ENCODE results near the gene TUSC2. TPM values are rescaled to one million over a fixed set of nuclear protein-coding genes. Genes with fewer than 3 reads are reported as not detected.

TUSC2 gene
- total RNA-seq, 1 experiment from 2014 or later, result 34.0 TPM

- Histone ChIP-seq H4K20me1 (ENCODE audit: insufficient read depth) (no peaks in the 10 kb centered on the region), H3K79me2 (ENCODE audit: insufficient read depth, low read length) (peaks cover 3% of the 10 kb centered on the region; the same call in 1 of the 2 replicates), H3K4me2 (ENCODE audit: low read length) (peak overlapping the region; percentile 97), H2AFZ (ENCODE audit: low read depth, low read length, poor library complexity, severe bottlenecking) (no peak overlapping the region), H3K4me3 (replicated peaks in 1 of 2; ENCODE audit: low read depth in 1 of 2, low read length in 2 of 2) (peak overlapping the region; percentile 48 to 92), H3K36me3 (ENCODE audit: control insufficient read depth in 1 of 2, insufficient read depth in 2 of 2, low read length in 2 of 2) (no peaks in the 10 kb centered on the region), H3K9me2 (ENCODE audit: insufficient read depth) (no peaks in the 10 kb centered on the region), H3K9ac (ENCODE audit: low read length) (peak overlapping the region; percentile 72), H3K27ac (ENCODE audit: low read depth, low read length) (peak overlapping the region; percentile 73), H3K4me1 (ENCODE audit: control insufficient read depth in 1 of 2, insufficient read depth in 2 of 2, low read length in 2 of 2) (peaks cover 21 to 49% of the 10 kb centered on the region in 2 experiments), H3K9me3 (ENCODE audit: control insufficient read depth in 1 of 2, insufficient read depth in 1 of 2, low read depth in 1 of 2, low read length in 2 of 2) (no peaks in the 10 kb centered on the region), H3K27me3 (ENCODE audit: insufficient read depth, low read length) (no peaks in the 10 kb centered on the region)
- no peak for DNase-seq (ENCODE audit: low read depth, low spot score)
- no TSS peak for BruUV-seq (replicated peaks)
- CTCF ChIA-PET, result interaction anchor here (0.9 to 1.4 kb wide), 8 partner anchors 18 to 71 kb away, joined by 3 to 9 read pairs (median 5); partner anchors contain the start of gene TUSC2
- TF ChIP-seq EZH2 (IDR thresholded peaks at IDR 0.05) (no peak), ZNF274 (IDR thresholded peaks at IDR 0.05; ENCODE audit: low read depth, low read length) (no peak), EZH2phosphoT487 (IDR thresholded peaks at IDR 0.05; ENCODE audit: borderline replicate concordance) (no peak), JUND (IDR thresholded peaks at IDR 0.05) (no peak), RAD21 (IDR thresholded peaks at IDR 0.05; ENCODE audit: low read depth) (no peak), POLR2AphosphoS5 (IDR thresholded peaks at IDR 0.05; ENCODE audit: low read depth, low read length) (no peak), REST (IDR thresholded peaks at IDR 0.05; ENCODE audit: low read depth) (no peak), FOSL1 (IDR thresholded peaks at IDR 0.05; ENCODE audit: low read depth) (no peak), ZBTB33 (IDR thresholded peaks at IDR 0.05; ENCODE audit: extremely low read depth, insufficient replicate concordance, low read length) (no peak), CBX3 (IDR thresholded peaks at IDR 0.05; ENCODE audit: low read depth) (no peak), SP1 (IDR thresholded peaks at IDR 0.05; ENCODE audit: low read depth) (no peak)
- TF ChIP-seq, protein P1, sequence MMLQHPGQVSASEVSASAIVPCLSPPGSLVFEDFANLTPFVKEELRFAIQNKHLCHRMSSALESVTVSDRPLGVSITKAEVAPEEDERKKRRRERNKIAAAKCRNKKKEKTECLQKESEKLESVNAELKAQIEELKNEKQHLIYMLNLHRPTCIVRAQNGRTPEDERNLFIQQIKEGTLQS (IDR thresholded peaks at IDR 0.05), result no peak
- POLR2A ChIA-PET, result interaction anchor here (0.6 to 2.0 kb wide), 10 partner anchors 16 to 105 kb away, joined by 3 to 12 read pairs (median 4); partner anchors contain the start of genes GNAI2, RASSF1 and TUSC2
- intact Hi-C loops (cut with micrococcal nuclease), result no loop called here
- RAD21 ChIA-PET (ENCODE audit: low non-redundant PET in 1 of 2, low total read pairs in 2 of 2, uncharacterized antibody in 2 of 2, unreplicated experiment in 2 of 2), result interaction anchor here (0.5 to 1.3 kb wide), 8 partner anchors 13 to 1178 kb away, joined by 3 to 5 read pairs (median 4); no protein-coding TSS in a partner anchor
- no peak for ATAC-seq
Observed at GRCh38 chr3:50299638-50299928, 28.4 kb downstream of the TUSC2 start.
